ENCODE data around the gene CHD2. TPM values are rescaled to one million over a fixed set of nuclear protein-coding genes. Genes with fewer than 3 reads are reported as not detected.

The CHD2 gene
- total RNA-seq, 2 donors from 2014 or later = 76.3 to 137 TPM

DNA sequence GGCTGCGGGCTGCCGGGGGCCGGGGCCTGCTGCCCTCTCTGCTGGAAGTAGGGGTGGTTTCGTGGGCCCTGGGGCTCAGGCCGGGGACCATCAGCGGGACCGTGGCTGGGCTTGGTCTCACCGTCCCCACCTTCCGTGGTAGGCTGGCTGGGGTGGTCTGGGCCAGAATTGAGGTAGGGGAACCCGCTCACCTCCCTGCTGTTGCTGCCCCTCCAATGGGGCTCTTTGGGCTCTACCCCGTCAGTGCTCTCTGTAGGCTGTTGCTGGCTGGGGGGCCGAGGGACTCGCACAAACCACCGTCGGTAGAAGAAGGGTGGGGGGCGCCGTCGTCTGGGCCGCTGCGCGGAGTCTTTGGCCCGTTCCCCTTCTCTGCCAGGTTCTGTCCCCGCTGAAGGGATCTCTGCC, 165.5 kb downstream of the CHD2 start:
- no peak for DNase-seq (ENCODE audit: low spot score)
- Histone ChIP-seq H3K27ac (no peak overlapping the region), H3K4me3 (no peak overlapping the region), H3K27me3 (replicated peaks; ENCODE audit: insufficient read depth) (no peaks in the 10 kb centered on the region), H3K36me3 (no peaks in the 10 kb centered on the region), H3K4me1 (replicated peaks) (peaks cover 9% of the 10 kb centered on the region), H3K9me3 (no peaks in the 10 kb centered on the region)
- WGBS = 93% methylated on average over 23 of the region's 23 CpGs
- TF ChIP-seq POLR2AphosphoS5 (IDR thresholded peaks at IDR 0.05) = no peak
- TF ChIP-seq POLR2A (IDR thresholded peaks at IDR 0.05) = no peak
- TF ChIP-seq, protein P1, sequence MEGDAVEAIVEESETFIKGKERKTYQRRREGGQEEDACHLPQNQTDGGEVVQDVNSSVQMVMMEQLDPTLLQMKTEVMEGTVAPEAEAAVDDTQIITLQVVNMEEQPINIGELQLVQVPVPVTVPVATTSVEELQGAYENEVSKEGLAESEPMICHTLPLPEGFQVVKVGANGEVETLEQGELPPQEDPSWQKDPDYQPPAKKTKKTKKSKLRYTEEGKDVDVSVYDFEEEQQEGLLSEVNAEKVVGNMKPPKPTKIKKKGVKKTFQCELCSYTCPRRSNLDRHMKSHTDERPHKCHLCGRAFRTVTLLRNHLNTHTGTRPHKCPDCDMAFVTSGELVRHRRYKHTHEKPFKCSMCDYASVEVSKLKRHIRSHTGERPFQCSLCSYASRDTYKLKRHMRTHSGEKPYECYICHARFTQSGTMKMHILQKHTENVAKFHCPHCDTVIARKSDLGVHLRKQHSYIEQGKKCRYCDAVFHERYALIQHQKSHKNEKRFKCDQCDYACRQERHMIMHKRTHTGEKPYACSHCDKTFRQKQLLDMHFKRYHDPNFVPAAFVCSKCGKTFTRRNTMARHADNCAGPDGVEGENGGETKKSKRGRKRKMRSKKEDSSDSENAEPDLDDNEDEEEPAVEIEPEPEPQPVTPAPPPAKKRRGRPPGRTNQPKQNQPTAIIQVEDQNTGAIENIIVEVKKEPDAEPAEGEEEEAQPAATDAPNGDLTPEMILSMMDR (IDR thresholded peaks at IDR 0.05) = no peak
- intact Hi-C loops (cut with DNase I) = no loop called here

DNA sequence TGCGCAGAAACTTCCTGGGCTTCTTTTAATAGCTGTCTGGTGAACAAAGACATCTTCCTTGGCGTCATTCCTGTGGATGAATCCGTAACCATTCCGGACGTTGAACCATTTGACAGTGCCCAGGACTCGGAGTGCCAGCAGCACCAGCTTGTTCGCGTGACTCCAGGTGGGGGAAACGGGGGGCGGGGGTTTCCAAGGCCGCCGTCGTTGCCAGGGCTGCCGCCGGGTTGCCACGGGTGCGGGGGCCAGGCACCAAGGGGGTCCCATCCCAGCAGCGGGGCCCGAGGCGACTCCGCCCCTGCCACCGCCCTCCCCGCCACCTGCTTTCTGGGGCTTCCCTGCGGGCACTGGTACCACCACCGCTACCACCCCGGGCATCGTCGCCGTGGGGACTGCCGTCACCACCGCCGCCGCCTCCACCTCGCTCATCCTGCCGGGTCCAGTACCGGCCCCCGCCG, 166.1 kb downstream of the CHD2 start:
- no peaks in the 10 kb centered on the region for H3K9me3 ChIP-seq
- peaks cover 9% of the 10 kb centered on the region for H3K4me1 ChIP-seq (replicated peaks)
- 94% methylated on average over 34 of the region's 38 CpGs for WGBS
- no peaks in the 10 kb centered on the region for H3K36me3 ChIP-seq
- no peak overlapping the region for H3K27ac ChIP-seq
- intact Hi-C loops (cut with DNase I) = no loop called here
- TF ChIP-seq, protein P1 (IDR thresholded peaks at IDR 0.05) = no peak
- no peak for TF ChIP-seq POLR2AphosphoS5 (IDR thresholded peaks at IDR 0.05)
- no peak for TF ChIP-seq POLR2A (IDR thresholded peaks at IDR 0.05)
- H3K27me3 ChIP-seq (replicated peaks; ENCODE audit: insufficient read depth) = no peaks in the 10 kb centered on the region
- no peak overlapping the region for H3K4me3 ChIP-seq
- no peak for DNase-seq (ENCODE audit: low spot score)

DNA sequence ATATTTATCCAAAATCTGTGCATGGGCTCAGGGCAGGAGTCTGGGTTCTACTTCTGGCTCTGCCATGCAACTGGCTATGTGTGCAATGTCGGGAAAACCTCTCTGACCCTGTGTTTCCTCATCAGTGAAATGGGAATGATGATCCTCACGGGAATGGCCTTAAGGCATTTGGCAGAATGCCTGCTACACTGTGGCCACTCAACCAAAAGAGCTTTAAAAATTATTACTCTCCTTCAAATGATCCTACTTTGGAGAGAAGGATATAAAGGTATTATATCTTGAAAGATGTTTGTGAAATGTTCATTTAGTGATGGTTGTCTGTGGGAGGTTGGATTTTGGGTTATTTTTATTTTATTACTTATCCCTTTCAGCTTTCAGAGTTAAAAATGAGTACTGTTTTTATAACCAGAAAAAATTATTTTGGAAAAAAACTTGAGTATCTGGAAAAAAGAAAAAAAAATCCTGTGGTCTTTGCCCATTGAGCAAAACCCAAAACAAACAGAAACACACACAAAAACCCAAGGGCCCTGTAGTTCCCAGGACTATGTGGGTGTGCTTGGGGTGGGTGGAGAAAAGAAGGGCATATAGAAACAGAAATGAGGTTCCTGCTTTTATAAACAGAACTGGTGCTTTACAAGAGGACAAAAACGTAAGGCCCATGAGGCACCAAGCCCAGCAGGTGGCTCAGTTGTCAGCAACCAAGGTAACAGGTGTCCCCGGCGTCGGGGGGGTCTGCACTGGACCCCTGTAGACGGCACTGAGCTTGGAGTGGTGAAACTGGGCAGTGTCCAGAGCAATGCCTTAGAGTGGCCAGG, 166.9 kb downstream of the CHD2 start:
- no peak overlapping the region for H3K4me3 ChIP-seq
- no peaks in the 10 kb centered on the region for H3K27me3 ChIP-seq (replicated peaks; ENCODE audit: insufficient read depth)
- TF ChIP-seq, protein P1 (IDR thresholded peaks at IDR 0.05) = no peak
- no peak for TF ChIP-seq POLR2A (IDR thresholded peaks at IDR 0.05)
- no peak for TF ChIP-seq POLR2AphosphoS5 (IDR thresholded peaks at IDR 0.05)
- 51% methylated on average over 7 of the region's 7 CpGs for WGBS
- H3K4me1 ChIP-seq (replicated peaks) = peaks cover 9% of the 10 kb centered on the region
- DNase-seq (ENCODE audit: low spot score) = no peak
- H3K27ac ChIP-seq = no peak overlapping the region
- intact Hi-C loops (cut with DNase I) = no loop called here
- no peaks in the 10 kb centered on the region for H3K36me3 ChIP-seq
- H3K9me3 ChIP-seq = no peaks in the 10 kb centered on the region

DNA sequence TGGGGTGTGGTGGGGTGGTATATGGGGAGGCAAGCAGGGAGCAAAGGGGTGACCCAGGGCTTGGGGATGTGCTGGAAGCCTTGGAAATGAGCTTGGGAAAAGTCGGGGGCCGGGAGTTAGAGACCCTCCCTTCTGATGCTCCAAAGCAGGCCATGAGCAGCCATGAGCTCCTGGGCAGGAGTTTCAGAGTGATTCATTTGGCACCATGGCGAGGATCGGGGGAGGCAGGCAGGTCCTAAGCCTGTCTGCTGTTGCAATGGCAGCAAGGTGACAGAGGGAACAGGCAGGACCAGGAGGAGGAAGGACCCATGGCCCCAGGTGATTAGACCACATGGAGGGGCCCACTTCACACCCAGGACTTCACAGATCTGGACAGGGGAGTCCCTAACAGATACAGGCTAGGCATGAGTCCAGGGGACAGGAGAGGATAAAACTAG, 167.5 kb downstream of the CHD2 start:
- TF ChIP-seq, protein P1 (IDR thresholded peaks at IDR 0.05) = no peak
- TF ChIP-seq POLR2AphosphoS5 (IDR thresholded peaks at IDR 0.05) = no peak
- no peak for TF ChIP-seq POLR2A (IDR thresholded peaks at IDR 0.05)
- Histone ChIP-seq H3K27ac (no peak overlapping the region), H3K4me3 (no peak overlapping the region), H3K9me3 (no peaks in the 10 kb centered on the region), H3K27me3 (replicated peaks; ENCODE audit: insufficient read depth) (no peaks in the 10 kb centered on the region), H3K4me1 (replicated peaks) (peaks cover 9% of the 10 kb centered on the region), H3K36me3 (no peaks in the 10 kb centered on the region)
- DNase-seq (ENCODE audit: low spot score) = no peak
- intact Hi-C loops (cut with DNase I) = no loop called here
- 78% methylated on average over 4 of the region's 4 CpGs for WGBS
